ENCODE data around the gene XAB2. TPM values are rescaled to one million over a fixed set of nuclear protein-coding genes. Genes with fewer than 3 reads are reported as not detected.

The XAB2 gene
- total RNA-seq, 1 experiment from 2014 or later, result 48.0 TPM

DNA sequence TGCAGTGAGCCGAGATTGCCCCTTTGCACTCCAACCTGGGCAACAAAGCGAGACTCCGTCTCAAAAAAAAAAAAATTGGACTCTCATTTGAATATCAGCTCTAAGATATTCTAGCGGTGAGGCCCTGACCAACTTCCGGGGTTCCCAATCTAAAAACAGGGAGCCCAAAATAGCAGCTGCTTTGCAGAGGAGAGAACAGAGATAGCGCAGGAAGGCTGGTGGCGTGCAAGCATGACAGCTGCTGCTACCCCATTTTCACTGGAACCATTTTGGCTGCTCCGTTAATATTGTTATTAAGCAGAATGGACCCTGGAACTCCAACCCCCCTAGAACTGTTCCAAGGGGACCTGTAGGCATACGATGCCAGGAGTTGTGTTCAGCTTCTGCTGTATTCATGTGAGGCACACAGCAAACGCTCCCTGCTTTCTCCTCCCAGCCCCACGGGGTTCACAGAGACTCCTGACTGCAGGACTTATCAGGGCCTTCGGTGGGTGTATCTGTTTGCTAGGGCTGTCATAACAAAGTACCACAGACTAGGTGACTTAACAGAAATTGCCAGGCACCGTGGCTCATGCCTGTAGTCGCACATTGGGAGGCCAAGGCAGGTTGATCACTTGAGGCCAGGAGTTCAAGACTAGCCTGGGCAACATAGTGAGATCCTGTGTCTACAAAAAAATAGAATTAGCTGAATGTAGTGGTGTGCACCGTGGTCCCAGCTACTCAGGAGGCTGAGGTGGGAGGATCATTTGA, 19.1 kb upstream of the XAB2 start:
- Histone ChIP-seq H3K4me1 (ENCODE audit: insufficient read depth, low read length) (no peaks in the 10 kb centered on the region), H3K23me2 (ENCODE audit: insufficient read length, low read depth, low read length, poor library complexity, severe bottlenecking) (no peaks in the 10 kb centered on the region), H2BK15ac (ENCODE audit: low read depth, low read length) (no peak overlapping the region), H3K27me3 (ENCODE audit: insufficient read depth, low read length) (peaks cover 4% of the 10 kb centered on the region; the same call in 1 of the 2 replicates), H4K8ac (replicated peaks; ENCODE audit: insufficient read length, low read depth, low read length) (no peak overlapping the region), H3K79me2 (ENCODE audit: insufficient read depth, low read length) (no peaks in the 10 kb centered on the region), H3K18ac (ENCODE audit: insufficient read length, low read depth, low read length) (no peak overlapping the region), H3K23ac (ENCODE audit: insufficient read length, low read depth, low read length) (no peak overlapping the region), H3K9ac (ENCODE audit: extremely low read depth, insufficient read length, low read length) (no peak overlapping the region), H4K5ac (ENCODE audit: insufficient read length, low read depth, low read length) (no peak overlapping the region), H3K14ac (ENCODE audit: insufficient read depth, low read length) (no peak overlapping the region), H2BK5ac (ENCODE audit: insufficient read length, low read length) (no peak overlapping the region), H2AK5ac (ENCODE audit: insufficient read length, low read length) (no peak overlapping the region), H3K56ac (ENCODE audit: insufficient read length, low read depth, low read length) (no peak overlapping the region), H3K79me1 (ENCODE audit: insufficient read depth, low read depth, low read length, poor library complexity, severe bottlenecking) (no peaks in the 10 kb centered on the region), H3K9me3 (ENCODE audit: control insufficient read depth, low read depth, low read length) (no peaks in the 10 kb centered on the region), H2BK12ac (ENCODE audit: insufficient read length, low read depth, low read length) (no peak overlapping the region), H2BK120ac (ENCODE audit: low read depth, low read length, poor library complexity, severe bottlenecking) (no peak overlapping the region), H3K4me2 (ENCODE audit: insufficient read depth, insufficient read length, low read length) (no peak overlapping the region), H2BK20ac (ENCODE audit: low read depth, low read length, poor library complexity, severe bottlenecking) (no peak overlapping the region), H2AFZ (ENCODE audit: low read length) (no peak overlapping the region), H3K27ac (ENCODE audit: insufficient read length, low read depth, low read length) (no peak overlapping the region), H3T11ph (ENCODE audit: low read length) (no peak overlapping the region), H4K91ac (ENCODE audit: insufficient read length, low read depth, low read length) (no peak overlapping the region), H4K20me1 (ENCODE audit: control insufficient read depth, insufficient read depth, insufficient read length) (no peaks in the 10 kb centered on the region), H3K4ac (ENCODE audit: low read depth, low read length) (no peak overlapping the region)
- Mint-ChIP-seq H3K4me3 (no peak overlapping the region; a peak in 1 of 5 replicates), H3K36me3 (ENCODE audit: insufficient read depth in 1 of 3, low read depth in 3 of 3) (peaks cover 0 to 8% (median 4%) of the 10 kb centered on the region in 3 experiments; a peak in 3 of 7 replicates), H3K27me3 (ENCODE audit: low read depth) (peaks cover 39% of the 10 kb centered on the region), H3K27ac (no peak overlapping the region), H3K9me3 (peaks cover 0 to 3% of the 10 kb centered on the region in 2 experiments; a peak in 3 of 5 replicates), H3K4me1 (peaks cover 3 to 4% of the 10 kb centered on the region in 2 experiments)
- no peak for DNase-seq
- WGBS (ENCODE audit: extremely low coverage, insufficient read length, low lambda C conversion rate), result no CpG with 5 or more reads among the region's 15 CpGs
- no peak for TF ChIP-seq CTCF (conservative IDR thresholded peaks at IDR 0.05)

All from H9 (cell line).